GM19240 (cell line): ENCODE data around the gene RMDN3.

Experiments
- DNase-seq: peaks from one replicate; pipeline ENCODE4 v3.0.0; 2011; ENCODE audit warnings: low spot score; ENCODE audit not compliant: insufficient read length

Gene RMDN3

DNA sequence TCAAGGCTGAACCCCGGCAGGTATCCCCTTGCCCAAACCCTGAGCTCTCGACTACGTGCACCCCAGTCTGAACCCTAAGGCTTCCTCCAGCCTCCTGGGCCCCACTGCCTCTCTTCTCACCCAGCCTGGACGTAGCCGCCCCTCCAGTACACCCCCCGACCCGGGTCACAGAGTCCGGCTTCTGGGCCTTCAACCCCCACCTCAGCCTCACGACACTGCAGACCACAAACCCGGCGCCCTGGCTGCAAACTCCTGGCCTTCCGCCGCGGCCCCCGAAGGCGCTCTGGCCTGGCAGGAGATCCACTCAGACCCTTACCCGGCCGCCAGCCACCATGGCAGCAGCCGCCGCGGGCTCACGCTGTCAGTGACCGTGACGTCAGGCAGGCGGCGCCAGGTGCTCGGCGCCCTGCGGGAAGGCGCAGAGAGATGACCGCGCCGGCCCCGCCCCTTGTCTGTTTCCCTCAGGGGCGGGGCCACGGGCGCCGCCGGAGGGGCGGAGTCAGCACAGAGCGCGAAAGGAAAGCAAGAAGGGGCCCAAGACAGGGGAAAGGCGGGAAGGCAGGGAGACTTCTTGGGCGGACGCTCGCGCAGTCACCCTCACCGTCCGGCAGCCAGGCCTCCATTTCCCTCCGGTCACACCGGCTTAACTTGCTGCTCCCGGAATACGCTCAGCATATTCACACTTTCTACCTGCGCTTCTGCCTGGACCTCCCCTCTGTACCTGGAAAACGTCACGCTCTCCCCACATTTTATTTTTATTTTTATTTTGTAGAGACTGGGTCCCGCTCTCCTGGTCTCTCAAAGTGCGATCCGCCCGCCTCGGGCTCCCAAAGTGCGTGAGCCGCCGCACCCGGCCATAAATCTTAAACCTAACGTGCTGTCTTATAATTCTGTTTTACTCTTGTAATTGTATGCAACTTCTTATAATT is at the start of gene RMDN3:
TSS of gene RMDN3 (minus strand) at position 372 of the 929 bp plus-strand sequence. CDS start 471 bp downstream, outside the sequence.
- DNase-seq: peak; percentile 71

- no peak for DNase-seq
Observed at GRCh38 chr15:40803688-40804087, 48.6 kb upstream of the RMDN3 start.

DNA sequence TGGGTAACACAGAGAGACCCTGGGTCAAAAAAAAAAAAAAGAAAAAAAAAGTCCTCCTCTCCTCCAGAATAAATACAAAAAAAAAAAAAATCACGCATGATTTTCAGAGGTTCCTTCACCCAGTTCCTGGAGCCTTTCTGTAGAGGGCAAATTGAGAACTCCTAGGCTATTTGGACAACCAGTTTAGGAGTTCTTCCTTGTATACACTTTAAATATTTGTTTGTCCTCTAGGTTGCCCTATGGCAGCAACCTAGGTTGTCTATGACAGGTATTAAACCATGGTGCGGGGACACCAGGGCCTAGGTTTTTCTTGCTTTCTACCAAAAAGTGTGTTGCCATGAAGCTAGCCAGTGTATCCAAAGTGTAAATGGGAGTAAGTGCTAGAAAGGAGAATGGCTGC is 48.0 kb upstream of the RMDN3 start:
- DNase-seq: no peak

DNA sequence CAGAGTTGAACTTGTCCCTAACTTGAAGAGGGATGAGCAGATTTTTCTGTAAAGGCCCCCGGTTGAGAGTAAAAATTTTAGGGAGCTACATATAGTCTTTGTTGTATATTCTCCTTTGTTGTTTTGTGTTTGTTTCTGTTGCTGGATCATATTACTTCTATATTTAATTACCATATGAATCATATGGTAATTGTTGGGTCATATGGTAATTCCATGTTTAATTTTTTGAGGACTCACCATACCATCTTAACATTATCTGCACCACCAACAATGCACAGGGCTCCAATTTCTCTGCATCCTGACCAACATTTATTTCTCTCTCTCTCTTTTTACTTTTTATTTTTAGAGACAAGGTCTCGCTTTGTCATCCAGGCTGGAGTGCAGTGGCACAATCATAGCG is 44.5 kb upstream of the RMDN3 start:
- DNase-seq: no peak

DNA sequence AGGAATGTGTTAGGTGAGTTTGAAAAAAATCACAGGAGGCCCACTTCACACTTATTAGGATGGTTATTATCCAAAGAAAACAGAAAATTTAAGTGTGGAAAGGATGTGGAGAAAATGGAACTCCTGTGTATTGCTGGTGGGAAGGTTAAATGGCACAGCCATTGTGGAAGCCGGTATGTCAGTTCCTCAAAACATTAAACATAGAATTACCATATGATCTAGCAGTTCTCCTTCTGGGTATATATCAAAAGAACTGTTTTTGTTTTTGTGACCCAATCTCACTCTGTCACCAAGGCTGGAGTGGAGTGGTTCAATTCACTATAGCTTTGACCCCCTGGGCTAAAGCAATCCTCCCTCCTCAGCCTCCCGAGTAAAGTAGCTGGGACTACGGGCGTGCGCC is 41.5 kb upstream of the RMDN3 start:
- DNase-seq: no peak

DNA sequence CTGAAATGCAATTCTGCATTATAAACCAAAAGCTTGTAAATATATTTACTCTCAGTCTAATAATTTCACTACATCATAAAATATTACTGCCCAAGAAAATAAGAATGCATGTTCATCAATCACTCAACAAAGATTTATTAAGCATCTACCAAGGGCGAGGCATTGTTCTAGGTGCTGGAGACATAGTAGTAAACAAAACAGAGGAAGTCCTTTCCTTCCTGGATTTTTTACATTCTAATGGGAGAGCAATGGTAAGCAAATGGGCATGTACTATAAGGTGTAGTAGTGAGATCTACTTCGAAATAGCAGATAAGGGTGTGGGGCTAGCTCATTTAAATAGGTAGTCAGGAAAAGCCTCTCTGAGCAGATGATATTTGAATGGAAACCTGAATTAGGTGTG is 41.0 kb upstream of the RMDN3 start:
- no peak for DNase-seq

GRCh38 chr15:40793216-40793989 is 38.3 kb upstream of the RMDN3 start:
- DNase-seq: no peak

GRCh38 chr15:40792394-40792793 is 37.3 kb upstream of the RMDN3 start:
- no peak for DNase-seq

DNA sequence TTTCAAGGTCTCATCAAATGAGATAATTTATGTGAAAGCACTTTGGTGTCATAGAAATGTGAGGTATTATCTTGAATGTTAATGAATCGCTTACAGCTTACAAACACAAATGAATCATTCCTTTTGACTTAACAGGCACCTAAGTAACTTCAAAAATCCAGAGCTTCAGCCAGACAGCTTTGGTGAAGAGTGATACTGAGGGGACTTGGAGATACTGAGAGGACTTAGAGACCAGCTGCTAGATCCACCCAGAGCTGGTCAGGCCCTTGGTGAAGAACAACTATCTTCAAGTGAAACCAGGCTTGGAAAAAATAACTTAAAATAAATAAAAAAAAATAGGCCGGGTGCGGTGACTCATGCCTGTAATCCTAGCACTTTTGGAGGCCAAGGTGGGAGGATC is 35.7 kb upstream of the RMDN3 start:
- DNase-seq: no peak

DNA sequence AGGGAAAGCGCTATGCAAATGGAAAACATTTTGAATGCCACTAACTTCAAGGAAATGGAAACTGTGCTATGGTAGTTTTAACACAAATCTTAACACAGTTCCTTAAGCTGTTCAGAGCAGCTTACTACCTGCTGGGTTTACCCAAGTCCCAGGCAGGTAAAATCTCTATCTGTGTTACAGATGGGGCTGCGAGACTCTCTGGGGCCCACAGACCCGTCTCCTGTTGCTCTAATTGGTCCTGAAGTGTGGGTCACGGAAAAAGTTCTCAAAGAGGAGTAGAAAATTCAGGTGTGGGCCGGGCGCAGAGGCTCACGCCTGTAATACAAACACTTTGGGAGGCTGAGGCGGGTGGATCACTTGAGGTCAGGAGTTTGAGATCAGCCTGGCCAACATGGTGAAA is 34.9 kb upstream of the RMDN3 start:
- DNase-seq: no peak

DNA sequence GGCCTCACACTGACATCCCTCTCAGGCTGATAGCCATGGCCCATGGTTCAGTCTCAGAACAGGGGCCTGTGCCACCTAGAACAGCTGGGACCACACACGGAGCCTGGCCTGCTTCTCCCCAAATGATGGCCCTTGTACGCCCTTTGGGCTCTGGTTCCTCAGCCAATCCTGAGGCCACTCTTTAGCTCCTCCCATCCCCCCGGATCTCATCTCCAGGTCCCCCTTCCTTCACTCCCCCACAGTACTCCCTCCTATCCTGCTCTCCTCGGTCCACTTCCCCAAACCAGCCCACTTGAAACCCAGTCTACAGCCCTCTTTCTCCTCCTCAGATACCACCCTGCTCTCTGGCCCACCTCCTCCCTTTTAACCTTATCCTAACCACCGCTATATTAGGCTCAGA is 34.1 kb upstream of the RMDN3 start:
- no peak for DNase-seq

DNA sequence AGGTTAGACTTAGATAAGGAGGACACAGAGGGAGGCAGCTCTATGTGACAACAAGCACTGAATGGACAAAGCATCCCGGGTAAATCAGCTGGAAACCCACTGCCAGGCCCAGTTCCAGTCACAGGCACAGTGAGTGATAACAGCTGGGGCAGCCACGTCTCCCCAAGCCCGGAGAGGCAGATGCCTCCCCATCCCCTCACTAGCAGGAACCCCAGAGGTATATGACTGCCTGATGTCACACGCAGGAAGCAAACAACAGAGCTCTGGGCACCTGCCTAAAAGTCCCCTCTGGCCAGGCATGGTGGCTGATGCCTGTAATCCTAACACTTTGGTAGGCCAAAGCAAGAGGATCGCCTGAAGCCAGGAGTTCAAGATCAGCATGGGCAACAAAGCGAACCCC is 32.9 kb upstream of the RMDN3 start:
- no peak for DNase-seq

DNA sequence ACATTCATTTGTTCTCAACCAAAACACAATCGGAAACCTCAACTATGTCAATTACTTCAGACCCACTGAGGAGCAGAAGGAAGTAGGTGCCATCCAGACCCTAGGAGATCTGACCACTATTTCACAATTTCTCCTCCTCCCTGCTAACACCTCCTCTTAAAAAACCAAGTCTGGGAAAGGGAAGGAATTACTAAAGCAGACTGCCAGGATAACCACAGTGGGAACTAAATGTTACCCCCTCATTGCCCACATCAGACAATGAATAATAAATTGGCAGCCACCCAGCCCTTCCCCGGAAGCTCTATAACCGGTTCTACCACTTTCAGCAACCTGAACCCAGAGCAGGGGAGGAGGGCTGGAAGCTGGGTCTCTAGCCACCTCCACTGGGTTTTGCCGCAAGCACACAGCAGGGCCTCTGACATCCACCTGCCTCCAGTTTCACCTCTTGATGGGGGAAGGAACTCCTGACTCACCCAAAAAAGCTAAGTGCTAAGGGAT is 32.3 kb upstream of the RMDN3 start:
- DNase-seq: no peak

GRCh38 chr15:40785814-40786213 is 30.8 kb upstream of the RMDN3 start:
- no peak for DNase-seq

- DNase-seq: no peak
Observed at GRCh38 chr15:40785164-40785563, 30.1 kb upstream of the RMDN3 start.

DNA sequence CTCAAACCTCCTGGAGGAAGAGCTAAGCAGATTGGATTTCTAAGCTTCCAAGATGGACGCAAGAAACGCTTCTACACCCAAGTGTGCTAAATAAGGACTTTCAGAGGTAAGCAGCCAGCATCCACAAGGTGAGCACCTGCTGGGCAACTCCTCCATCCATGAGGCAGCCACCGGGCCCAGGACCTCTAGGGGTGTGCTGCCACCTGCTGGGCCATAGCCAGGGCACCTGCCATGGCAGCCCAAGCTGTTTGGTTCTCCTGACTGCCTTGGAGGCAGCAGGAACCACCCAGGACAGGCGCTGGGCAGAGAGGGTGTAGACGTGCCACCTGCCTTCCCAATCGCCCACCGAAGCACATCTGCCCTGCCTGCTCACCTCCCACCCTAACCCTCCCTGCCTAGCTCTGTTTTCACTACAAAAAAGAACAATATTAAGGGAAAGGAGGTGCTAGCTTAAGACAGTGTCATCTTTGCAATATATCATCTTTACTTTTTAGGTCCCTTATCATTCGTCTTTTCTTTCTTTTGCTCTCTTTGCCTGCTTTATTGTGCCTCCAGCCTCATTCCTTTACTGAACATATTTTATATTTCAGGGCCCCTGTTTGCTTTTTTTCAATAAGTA is 27.7 kb upstream of the RMDN3 start:
- DNase-seq: peak; percentile 62

GRCh38 chr15:40776537-40777141 is 21.6 kb upstream of the RMDN3 start:
- DNase-seq: no peak

DNA sequence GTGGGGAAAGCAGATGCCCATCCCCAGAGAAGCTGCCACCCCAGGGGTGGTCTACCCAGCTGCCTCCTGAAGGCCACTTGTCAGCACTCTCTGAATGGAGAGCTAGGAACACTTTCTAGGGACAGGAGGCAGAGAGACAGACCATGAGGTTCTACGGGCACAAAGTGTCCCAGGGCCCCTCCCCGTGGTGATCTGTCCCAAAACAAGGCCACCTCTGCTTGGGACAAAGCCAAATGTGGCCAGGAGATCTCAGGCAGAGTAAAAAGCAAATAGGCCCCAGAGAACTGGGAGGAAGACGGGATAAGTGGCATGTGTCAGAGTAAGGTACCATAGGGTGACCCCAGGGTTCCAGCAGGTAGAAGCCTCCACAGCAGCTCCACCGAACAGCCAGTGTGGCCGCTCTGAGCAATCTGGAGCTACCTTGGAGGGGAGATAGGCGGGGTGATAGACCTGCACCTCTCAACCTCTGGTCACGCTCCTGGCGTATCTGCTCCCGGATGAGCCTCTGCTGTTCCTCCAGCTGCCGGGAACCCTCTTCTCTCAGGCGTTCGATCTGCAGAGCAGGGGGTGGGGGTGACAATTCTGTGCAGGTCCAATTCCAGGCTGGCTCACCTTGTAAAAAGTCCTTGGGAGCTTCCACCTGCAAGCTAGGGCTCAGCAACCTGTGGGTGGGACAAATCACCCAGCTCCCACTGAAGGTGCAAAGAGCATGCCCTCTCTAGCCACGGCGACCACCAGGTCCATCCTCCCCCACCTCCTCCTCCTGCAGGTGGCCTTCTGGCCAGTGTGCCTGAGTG is 20.9 kb upstream of the RMDN3 start:
- DNase-seq: no peak

- DNase-seq: no peak
Observed at GRCh38 chr15:40775007-40775406, 20.0 kb upstream of the RMDN3 start.

DNA sequence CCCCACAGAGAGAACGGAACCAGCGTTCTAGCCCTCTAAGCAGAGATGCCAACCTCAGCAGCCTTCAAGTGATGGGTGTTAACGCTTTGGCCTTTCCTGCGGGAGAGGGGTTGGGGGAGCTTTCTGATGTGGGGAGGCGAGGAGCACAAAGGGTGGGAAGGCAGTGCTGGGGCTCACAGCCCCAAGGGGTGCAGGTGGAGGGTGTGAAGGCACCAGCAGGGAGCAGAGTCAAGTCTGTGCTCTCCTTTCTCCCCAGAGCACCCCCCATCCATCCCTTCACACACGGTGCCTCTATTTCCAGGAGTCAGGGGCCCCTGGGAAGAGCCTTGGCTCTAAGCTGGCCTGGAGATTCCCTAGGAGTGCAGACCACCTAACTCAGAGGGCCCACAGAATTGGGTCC is 18.8 kb upstream of the RMDN3 start:
- no peak for DNase-seq

DNA sequence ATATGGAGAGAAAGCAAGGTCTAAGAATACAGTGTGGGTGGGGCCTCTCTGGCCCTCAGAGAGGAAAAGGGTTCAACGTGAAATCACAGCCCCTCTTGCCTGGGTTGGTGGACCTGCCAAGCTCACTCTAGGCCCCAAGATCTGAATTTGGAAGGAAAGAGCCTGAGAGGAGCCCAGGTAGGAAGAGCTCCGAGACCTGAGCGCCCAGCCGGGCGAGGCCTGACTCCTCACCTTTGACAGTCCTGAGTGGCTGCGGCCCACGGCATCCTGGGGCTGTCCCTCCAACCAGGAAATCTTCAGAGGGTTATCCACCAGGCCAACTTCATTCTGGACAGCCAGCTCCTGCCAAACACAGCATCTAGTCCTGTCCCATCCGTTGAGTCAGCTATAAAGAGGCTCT is 18.4 kb upstream of the RMDN3 start:
- DNase-seq: no peak
